HG03064 (cell line): ENCODE data around the gene DYNLT2.
"Not testable (repeated sequence)": the region's sequence is repeated elsewhere in the genome, so short reads cannot be mapped to it uniquely, and the experiment has no call there.

Experiments
- ATAC-seq: cut with Tn5 transposase; IDR thresholded peaks from one replicate; pipeline ENCODE4 v1.9.1; 2021; ENCODE audit warnings: low read depth; ENCODE audit not compliant: unreplicated experiment

The DYNLT2 gene

DNA sequence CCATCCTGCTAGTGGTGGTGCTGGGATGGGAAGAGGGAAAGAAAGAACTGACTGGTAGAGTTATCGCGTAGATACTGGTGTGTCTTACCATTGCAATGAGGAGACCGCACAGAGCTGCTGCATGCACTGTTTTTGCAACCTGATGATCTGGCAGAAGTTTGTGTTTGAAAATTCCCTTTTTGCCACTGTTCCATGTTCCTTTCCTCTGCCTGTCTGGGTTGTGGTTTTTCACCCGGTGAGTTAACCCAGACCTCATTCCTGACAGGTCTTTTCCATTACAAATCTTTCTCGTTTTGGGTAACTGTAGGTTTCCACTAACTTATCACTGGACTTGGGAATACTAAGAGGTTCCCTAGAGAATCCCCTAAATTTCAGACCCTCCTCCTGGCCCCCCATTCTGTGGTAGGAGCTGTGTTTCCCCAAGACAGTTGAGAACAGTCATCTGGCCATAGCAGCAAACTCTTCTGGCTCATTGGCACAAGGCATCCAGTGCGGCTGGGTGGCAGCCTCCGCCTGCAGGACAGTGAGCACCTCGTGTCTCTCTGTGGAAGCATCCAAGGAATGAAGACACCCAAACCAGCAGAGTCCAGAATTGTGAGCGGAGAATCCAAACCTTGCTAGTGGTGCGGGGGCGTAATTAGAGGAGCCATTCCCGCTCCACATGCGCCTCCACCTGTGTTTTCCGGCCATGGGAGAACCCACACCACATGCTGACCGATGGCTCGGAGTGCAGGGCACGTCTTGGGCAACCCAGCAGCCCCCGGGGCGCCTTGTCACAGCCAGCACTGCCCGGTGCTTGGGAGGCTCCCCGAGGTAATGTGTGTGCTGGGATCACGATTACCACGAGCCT, 32.8 kb upstream of the DYNLT2 start:
- no peak for ATAC-seq

DNA sequence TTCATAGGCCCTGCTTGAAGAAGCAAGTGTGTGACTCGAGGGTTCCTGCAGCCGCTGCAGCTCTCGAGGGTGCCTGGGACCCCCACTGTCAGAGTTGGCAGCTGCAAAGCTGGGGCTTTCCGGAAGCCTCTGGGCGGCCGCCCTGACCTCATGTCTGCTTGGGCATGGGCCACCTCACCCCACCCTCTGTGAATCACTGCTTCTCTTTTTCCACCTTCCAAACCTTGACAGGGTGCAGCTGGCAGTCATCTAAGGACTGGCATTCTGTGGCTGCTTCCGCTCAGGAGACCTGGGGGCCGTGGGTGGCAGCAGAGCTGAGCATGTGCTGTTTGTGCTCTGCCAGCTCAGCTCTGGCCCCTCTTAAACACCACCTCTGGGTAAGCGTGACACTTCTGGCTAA, 32.0 kb upstream of the DYNLT2 start:
- ATAC-seq, result no peak

- no peak for ATAC-seq
Measured at GRCh38 chr6:169782966-169783365, 31.6 kb upstream of the DYNLT2 start.

DNA sequence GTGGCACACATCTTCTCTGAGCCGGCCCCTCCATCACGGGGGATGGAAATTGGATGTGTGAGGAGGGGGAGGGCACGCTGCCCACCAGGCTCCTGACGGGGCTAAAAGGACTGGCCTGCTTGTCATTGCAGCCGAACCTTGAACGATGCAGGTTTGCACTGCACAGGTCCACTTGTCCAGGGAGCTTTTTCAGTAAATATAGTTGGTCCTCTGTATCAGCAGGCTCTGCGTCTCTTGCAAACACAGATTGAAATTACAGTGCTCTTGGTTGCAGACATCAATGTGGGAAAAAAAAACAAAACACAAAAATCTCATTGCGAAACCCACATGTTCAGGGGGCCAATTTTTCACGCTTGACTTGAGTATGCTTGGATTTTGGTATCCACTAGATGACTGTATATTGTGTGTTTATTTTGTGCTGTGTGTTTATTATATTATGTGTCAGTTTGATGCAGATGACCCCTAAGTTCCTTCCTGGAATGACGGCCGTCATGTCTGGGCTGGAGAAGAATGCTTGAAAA, 29.3 kb upstream of the DYNLT2 start:
- ATAC-seq, result no peak

GRCh38 chr6:169779896-169780295, 28.5 kb upstream of the DYNLT2 start:
- ATAC-seq, result no peak

DNA sequence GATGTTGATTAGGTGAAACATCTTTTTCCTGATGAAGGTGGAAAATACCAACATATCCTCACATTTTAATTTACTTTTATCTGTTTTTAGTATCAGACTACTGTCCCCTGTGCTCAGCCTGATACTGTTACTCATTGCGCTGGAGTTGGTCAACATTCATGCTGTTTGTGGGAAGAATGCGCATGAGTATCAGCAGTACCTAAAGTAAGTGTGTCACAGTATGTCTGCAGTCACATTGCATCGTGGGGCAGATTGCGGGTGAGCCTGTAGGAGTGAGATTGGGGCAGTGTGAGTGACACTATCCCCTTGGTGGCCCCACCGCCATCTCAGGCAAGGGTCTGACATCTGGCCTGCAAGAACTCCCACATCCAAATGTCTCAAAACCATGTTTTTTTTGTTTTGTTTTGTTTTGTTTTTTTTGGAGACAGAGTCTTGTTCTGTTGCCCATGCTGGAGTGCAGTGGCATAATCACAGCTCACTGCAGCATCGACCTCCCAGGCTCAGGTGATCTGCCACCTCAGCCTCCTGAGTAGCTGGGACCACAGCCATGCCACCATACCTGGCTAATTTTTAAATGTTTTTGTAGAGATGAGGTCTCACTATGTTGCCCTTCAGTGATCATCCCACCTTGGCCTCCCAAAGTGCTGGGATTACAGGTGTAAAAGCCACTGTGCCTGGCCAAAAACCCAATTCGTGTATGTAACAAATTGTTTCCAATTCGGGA, 27.9 kb upstream of the DYNLT2 start:
- no peak for ATAC-seq

DNA sequence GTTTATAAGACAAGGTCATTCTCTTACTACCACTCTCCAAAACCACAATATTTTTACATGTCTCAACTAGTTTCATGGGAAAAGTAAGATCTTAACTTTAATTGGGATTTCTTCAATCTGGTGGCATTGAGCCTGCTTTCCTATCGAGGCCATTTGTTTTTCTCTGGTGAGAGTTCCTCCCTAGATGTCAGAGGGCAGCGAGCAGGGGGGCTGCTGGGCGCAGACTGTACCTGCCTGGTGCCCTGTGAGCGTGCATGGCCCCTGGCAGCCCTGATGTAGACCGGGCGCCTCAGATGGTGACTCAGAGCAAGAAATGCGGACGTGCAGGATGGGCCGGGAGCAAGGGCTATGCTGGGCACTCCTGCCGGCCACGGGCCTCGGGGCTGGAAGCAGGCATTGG, 27.3 kb upstream of the DYNLT2 start:
- no peak for ATAC-seq

GRCh38 chr6:169777896-169778295, 26.5 kb upstream of the DYNLT2 start:
- no peak for ATAC-seq

DNA sequence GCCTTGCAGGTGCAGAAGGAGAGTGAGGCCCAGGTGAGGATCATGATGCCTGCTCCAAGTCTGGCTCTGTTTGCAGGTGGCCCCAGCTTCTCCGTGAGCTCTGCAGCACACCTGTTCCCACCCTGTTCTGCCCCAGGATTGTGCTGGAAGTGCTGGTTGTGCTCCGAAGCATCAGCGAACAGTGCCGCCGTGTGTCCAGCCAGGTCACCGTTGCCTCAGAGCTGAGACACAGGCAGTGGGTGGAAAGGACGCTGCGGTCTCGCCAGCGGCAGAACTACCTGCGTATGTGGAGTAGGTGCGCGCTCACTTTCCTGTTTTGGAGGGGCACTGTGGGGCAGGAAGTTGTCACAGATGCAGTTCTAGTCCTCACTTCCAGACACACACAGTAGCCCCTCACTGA, 25.0 kb upstream of the DYNLT2 start:
- ATAC-seq, result no peak

DNA sequence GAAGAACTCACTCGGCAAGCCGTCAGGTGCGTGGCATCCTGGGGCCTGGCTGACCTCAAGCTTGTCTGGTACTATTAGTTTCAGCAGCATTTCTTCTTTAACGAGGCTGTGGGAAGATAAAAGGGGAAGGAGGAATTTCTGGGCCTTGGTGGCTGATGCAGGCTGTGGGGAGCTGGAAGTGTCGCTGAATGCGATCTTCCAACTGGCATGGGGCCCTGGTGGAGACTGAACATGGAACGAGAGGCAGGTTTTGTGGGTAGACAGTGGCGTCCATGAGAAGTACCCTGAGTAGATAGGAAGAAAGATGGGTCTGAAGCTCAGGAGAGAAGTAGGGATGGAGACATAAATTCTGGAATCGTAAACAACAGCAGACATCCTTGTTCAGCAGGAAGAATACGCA, 23.9 kb upstream of the DYNLT2 start:
- no peak for ATAC-seq

DNA sequence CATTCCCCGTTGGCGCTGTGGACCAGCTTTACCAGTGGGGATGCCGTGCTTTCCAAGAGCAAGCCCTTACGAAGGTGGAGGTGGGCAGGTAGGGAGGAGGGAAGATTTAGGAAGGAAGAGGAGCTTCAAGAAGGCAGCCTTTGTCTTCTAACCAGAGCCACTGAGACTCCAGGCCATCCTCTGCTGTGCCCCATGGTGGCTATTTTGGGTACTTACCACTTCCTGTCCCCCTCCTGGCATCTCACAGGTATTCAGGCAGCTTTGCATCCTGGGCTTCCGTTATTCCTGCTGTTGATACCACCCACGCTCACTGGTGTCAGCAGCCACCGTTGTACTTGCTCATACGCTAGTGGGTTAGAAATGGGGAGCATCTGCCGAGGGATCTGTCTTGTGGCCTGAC, 23.0 kb upstream of the DYNLT2 start:
- no peak for ATAC-seq

GRCh38 chr6:169766921-169767736, 15.8 kb upstream of the DYNLT2 start:
- no peak for ATAC-seq

GRCh38 chr6:169766232-169766631, 14.9 kb upstream of the DYNLT2 start:
- ATAC-seq, result no peak

GRCh38 chr6:169765789-169766188, 14.4 kb upstream of the DYNLT2 start:
- ATAC-seq, result not testable (repeated sequence)

DNA sequence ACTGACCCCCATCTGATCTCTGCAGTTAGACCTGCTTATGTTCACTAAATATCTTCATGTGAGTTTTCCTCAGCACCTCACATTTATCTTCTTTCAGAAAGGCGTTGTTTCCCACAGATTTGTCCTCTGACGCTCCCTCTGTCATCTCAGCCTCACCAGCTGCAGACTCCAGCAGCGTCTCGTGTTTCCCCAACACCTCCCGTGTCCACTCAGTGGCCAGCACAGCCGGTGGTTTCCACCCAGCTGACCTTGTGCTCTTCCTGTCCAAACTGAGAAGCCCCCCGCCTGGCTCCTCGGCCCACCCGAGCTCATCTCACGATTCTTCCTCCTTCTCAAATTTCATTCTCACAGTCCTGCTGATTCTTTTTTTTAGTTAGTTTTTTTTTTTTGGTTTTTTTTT, 12.5 kb upstream of the DYNLT2 start:
- no peak for ATAC-seq

- no peak for ATAC-seq
Measured at GRCh38 chr6:169763308-169763707, 11.9 kb upstream of the DYNLT2 start.

DNA sequence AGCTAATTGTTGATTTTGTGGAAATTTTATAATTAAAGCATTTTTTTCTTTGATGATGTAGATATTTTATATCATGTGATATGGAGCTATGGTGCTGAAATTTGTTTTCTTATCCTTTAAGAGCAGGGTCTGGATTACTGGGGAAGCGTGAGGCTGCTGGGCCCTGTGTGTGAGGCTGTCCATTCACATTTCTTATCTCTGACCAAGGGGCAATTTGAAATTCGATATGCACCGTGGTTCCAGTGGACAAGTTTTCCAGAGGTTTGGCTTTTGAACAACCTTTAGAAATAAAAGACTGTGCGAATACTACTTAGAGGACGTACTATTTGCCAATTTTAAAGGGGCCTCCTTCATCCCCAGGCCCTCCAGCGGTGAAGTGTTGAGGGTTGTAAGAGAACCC, 3.8 kb upstream of the DYNLT2 start:
- no peak for ATAC-seq

- ATAC-seq, result no peak
Measured at GRCh38 chr6:169752074-169752623, 777 bp upstream of the DYNLT2 start.

DNA sequence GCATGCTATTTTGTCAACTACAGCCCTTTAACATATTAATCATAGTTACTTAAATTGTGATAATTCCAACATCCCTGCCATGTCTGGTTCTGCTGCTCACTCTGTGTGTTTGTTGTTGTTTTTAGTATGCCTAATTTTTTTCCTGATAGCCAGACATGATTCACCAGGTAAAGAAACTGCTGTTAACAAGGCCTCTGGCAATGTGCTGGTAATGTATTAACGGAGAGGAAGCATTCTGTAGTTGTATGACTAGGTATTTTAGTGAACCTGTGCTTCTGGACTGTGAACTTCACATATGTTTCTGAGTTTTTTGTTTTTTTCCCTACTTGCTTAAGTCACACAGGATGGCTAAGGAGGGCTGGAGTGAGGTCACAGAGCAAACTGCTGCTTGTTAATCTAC, 4.8 kb downstream of the DYNLT2 start:
- ATAC-seq, result no peak

DNA sequence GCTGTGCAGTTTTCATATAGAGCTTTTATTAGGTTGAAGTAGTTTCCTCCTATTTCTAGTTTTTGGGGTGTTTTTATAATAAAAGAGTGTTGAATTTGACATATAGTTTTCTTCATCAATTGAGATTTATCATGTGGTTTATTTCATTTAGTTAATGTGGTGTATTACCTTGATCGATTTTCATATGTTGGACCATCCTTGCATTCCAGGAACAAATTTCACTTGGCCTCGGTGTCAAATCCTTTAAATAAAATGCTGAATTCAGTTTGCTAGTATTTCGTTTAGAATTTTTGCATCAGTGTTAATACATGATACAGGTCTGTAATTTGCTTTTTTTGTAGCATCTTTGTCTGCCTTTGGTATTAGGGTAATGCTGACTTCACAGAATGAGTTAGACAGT, 6.0 kb downstream of the DYNLT2 start:
- ATAC-seq, result no peak

- ATAC-seq, result no peak
Measured at GRCh38 chr6:169741344-169741743, 10.0 kb downstream of the DYNLT2 start.
